IPS DF 6.9 (cell line): ENCODE measurements around the gene SUPT3H.
"Not testable (repeated sequence)": the region's sequence is repeated elsewhere in the genome, so short reads cannot be mapped to it uniquely, and the experiment has no call there.

Source experiments
- DNase-seq: peaks from one replicate; pipeline ENCODE4 v3.0.0-alpha.2; 2013; ENCODE audit warnings: low read depth, low spot score
- H3K27ac ChIP-seq: one replicate; pipeline ENCODE4 v1.5.1; 2013; ENCODE audit warnings: low read length, control low read depth
- H3K27me3 ChIP-seq: 2 replicates; pipeline ENCODE4 v1.6.1; 2013; ENCODE audit warnings: mild to moderate bottlenecking, low read length; ENCODE audit not compliant: control insufficient read depth, insufficient read depth
- H3K36me3 ChIP-seq: 2 replicates; pipeline ENCODE4 v1.6.1; 2013; ENCODE audit warnings: low read length; ENCODE audit not compliant: control insufficient read depth, insufficient read depth
- H3K4me1 ChIP-seq: 2 replicates; pipeline ENCODE4 v1.6.1; 2013; ENCODE audit warnings: low read length; ENCODE audit not compliant: control insufficient read depth, insufficient read depth
- H3K4me3 ChIP-seq: 2 replicates; pipeline ENCODE4 v1.5.1; 2013; ENCODE audit warnings: mild to moderate bottlenecking, low read length
- H3K9me3 ChIP-seq: 2 replicates; pipeline ENCODE4 v1.6.1; 2013; ENCODE audit warnings: low read length, inconsistent platforms; ENCODE audit not compliant: control insufficient read depth, insufficient read depth
- WGBS: extraction: QIAGEN DNeasy Blood & Tissue Kit; methylation state at CpG from one replicate; pipeline ENCODE4 v1.1.7; 2013; ENCODE audit warnings: mixed read lengths, missing lambda C conversion rate; ENCODE audit not compliant: insufficient read length, insufficient coverage; 5-methylcytosine and 5-hydroxymethylcytosine counted together

The SUPT3H gene

GRCh38 chr6:45044086-45044485 is 333.6 kb downstream of the SUPT3H start:
- WGBS, result no CpG with 5 or more reads among the region's 2 CpGs

GRCh38 chr6:45042673-45043072 is 335.1 kb downstream of the SUPT3H start:
- not testable (repeated sequence) for H3K9me3 ChIP-seq, DNase-seq, H3K27ac ChIP-seq, H3K4me1 ChIP-seq, H3K36me3 ChIP-seq, H3K4me3 ChIP-seq, H3K27me3 ChIP-seq
- no CpG with 5 or more reads among the region's 2 CpGs for whole genome bisulfite sequencing

More at GRCh38 chr6:45044086-45044485, 333.6 kb downstream of the SUPT3H start:
- no peak overlapping the region for H3K27ac ChIP-seq
- DNase-seq, result no peak
- no peaks in the 10 kb centered on the region for H3K9me3 ChIP-seq
- no peaks in the 10 kb centered on the region for H3K36me3 ChIP-seq
- H3K4me1 ChIP-seq, result no peaks in the 10 kb centered on the region
- H3K4me3 ChIP-seq, result no peak overlapping the region
- H3K27me3 ChIP-seq, result no peaks in the 10 kb centered on the region

- H3K4me1 ChIP-seq, result no peaks in the 10 kb centered on the region
- H3K36me3 ChIP-seq, result no peaks in the 10 kb centered on the region
- no peak overlapping the region for H3K27ac ChIP-seq
- H3K4me3 ChIP-seq, result no peak overlapping the region
- no peaks in the 10 kb centered on the region for H3K9me3 ChIP-seq
- H3K27me3 ChIP-seq, result no peaks in the 10 kb centered on the region
- no CpG with 5 or more reads among the region's 1 CpG for WGBS
- no peak for DNase-seq
These were observed 339.5 kb downstream of the SUPT3H start for GRCh38 chr6:45038226-45038625.

GRCh38 chr6:45036103-45036502 is 341.6 kb downstream of the SUPT3H start:
- H3K27me3 ChIP-seq, result no peaks in the 10 kb centered on the region
- H3K4me1 ChIP-seq, result no peaks in the 10 kb centered on the region
- no peaks in the 10 kb centered on the region for H3K36me3 ChIP-seq
- DNase-seq, result no peak
- no peak overlapping the region for H3K4me3 ChIP-seq
- H3K27ac ChIP-seq, result no peak overlapping the region
- WGBS, result no CpG with 5 or more reads among the region's 3 CpGs
- H3K9me3 ChIP-seq, result no peaks in the 10 kb centered on the region

GRCh38 chr6:45032426-45032825 is 345.3 kb downstream of the SUPT3H start:
- Histone ChIP-seq H3K27me3 (no peaks in the 10 kb centered on the region), H3K4me3 (no peak overlapping the region), H3K9me3 (no peaks in the 10 kb centered on the region), H3K27ac (no peak overlapping the region), H3K36me3 (no peaks in the 10 kb centered on the region), H3K4me1 (no peaks in the 10 kb centered on the region)
- no peak for DNase-seq
- no CpG with 5 or more reads among the region's 2 CpGs for whole genome bisulfite sequencing

GRCh38 chr6:45031601-45032000 is 346.1 kb downstream of the SUPT3H start:
- DNase-seq, result no peak
- WGBS, result no CpG with 5 or more reads among the region's 1 CpG
- no peaks in the 10 kb centered on the region for H3K4me1 ChIP-seq
- no peaks in the 10 kb centered on the region for H3K9me3 ChIP-seq
- H3K4me3 ChIP-seq, result no peak overlapping the region
- H3K27me3 ChIP-seq, result no peaks in the 10 kb centered on the region
- no peaks in the 10 kb centered on the region for H3K36me3 ChIP-seq
- H3K27ac ChIP-seq, result no peak overlapping the region

GRCh38 chr6:45027126-45027525 is 350.6 kb downstream of the SUPT3H start:
- no peak for DNase-seq
- H3K4me1 ChIP-seq, result no peaks in the 10 kb centered on the region
- no peak overlapping the region for H3K4me3 ChIP-seq
- H3K27me3 ChIP-seq, result no peaks in the 10 kb centered on the region
- H3K27ac ChIP-seq, result no peak overlapping the region
- WGBS, result no CpG with 5 or more reads among the region's 4 CpGs
- no peaks in the 10 kb centered on the region for H3K9me3 ChIP-seq
- H3K36me3 ChIP-seq, result no peaks in the 10 kb centered on the region

- Histone ChIP-seq H3K4me3 (no peak overlapping the region), H3K36me3 (no peaks in the 10 kb centered on the region), H3K4me1 (no peaks in the 10 kb centered on the region), H3K9me3 (no peaks in the 10 kb centered on the region), H3K27me3 (no peaks in the 10 kb centered on the region), H3K27ac (no peak overlapping the region)
- WGBS, result no CpG with 5 or more reads among the region's 2 CpGs
- DNase-seq, result no peak
These were observed 351.7 kb downstream of the SUPT3H start for GRCh38 chr6:45026003-45026516.

- no peak for DNase-seq
- no CpG with 5 or more reads among the region's 3 CpGs for WGBS
- H3K27ac ChIP-seq, result no peak overlapping the region
- no peaks in the 10 kb centered on the region for H3K4me1 ChIP-seq
- no peaks in the 10 kb centered on the region for H3K9me3 ChIP-seq
- no peaks in the 10 kb centered on the region for H3K36me3 ChIP-seq
- no peak overlapping the region for H3K4me3 ChIP-seq
- H3K27me3 ChIP-seq, result no peaks in the 10 kb centered on the region
These were observed 353.1 kb downstream of the SUPT3H start for GRCh38 chr6:45024610-45025009.

GRCh38 chr6:45021676-45022075 is 356.1 kb downstream of the SUPT3H start:
- H3K4me3 ChIP-seq, result no peak overlapping the region
- H3K9me3 ChIP-seq, result no peaks in the 10 kb centered on the region
- H3K27ac ChIP-seq, result no peak overlapping the region
- no peak for DNase-seq
- no peaks in the 10 kb centered on the region for H3K27me3 ChIP-seq
- WGBS, result no CpG with 5 or more reads among the region's 2 CpGs
- no peaks in the 10 kb centered on the region for H3K36me3 ChIP-seq
- H3K4me1 ChIP-seq, result no peaks in the 10 kb centered on the region

GRCh38 chr6:45012687-45013086 is 365.0 kb downstream of the SUPT3H start:
- H3K4me1 ChIP-seq, result no peaks in the 10 kb centered on the region
- H3K27ac ChIP-seq, result no peak overlapping the region
- H3K9me3 ChIP-seq, result no peaks in the 10 kb centered on the region
- H3K4me3 ChIP-seq, result no peak overlapping the region
- no peaks in the 10 kb centered on the region; the same call in 1 of the 2 replicates for H3K36me3 ChIP-seq
- no peaks in the 10 kb centered on the region for H3K27me3 ChIP-seq
- no peak for DNase-seq
